ENCODE data around the gene OR2G2. TPM values are rescaled to one million over a fixed set of nuclear protein-coding genes. Genes with fewer than 3 reads are reported as not detected.

The OR2G2 gene
- total and polyA plus RNA-seq, 2 of the 8 experiments (the other 6 are each of a cell fraction or from before 2014, with no cell fraction given) = not detected

DNA sequence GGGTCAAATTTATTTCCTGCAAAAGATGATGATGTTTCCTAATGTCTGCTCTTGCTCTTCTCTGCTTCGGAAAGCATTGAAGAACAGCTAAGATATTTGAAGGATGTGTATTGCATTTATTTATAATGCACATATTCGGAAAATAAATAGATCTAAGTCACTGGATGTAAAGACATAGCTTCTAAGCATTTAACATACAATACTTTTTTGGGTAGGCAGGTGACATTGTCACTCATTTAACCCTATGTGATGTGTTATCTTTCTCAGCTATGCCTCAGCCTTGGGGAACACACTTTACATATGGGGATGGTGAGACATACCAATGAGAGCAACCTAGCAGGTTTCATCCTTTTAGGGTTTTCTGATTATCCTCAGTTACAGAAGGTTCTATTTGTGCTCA is at the start of gene OR2G2 (continued):
- TF ChIP-seq, protein P1, sequence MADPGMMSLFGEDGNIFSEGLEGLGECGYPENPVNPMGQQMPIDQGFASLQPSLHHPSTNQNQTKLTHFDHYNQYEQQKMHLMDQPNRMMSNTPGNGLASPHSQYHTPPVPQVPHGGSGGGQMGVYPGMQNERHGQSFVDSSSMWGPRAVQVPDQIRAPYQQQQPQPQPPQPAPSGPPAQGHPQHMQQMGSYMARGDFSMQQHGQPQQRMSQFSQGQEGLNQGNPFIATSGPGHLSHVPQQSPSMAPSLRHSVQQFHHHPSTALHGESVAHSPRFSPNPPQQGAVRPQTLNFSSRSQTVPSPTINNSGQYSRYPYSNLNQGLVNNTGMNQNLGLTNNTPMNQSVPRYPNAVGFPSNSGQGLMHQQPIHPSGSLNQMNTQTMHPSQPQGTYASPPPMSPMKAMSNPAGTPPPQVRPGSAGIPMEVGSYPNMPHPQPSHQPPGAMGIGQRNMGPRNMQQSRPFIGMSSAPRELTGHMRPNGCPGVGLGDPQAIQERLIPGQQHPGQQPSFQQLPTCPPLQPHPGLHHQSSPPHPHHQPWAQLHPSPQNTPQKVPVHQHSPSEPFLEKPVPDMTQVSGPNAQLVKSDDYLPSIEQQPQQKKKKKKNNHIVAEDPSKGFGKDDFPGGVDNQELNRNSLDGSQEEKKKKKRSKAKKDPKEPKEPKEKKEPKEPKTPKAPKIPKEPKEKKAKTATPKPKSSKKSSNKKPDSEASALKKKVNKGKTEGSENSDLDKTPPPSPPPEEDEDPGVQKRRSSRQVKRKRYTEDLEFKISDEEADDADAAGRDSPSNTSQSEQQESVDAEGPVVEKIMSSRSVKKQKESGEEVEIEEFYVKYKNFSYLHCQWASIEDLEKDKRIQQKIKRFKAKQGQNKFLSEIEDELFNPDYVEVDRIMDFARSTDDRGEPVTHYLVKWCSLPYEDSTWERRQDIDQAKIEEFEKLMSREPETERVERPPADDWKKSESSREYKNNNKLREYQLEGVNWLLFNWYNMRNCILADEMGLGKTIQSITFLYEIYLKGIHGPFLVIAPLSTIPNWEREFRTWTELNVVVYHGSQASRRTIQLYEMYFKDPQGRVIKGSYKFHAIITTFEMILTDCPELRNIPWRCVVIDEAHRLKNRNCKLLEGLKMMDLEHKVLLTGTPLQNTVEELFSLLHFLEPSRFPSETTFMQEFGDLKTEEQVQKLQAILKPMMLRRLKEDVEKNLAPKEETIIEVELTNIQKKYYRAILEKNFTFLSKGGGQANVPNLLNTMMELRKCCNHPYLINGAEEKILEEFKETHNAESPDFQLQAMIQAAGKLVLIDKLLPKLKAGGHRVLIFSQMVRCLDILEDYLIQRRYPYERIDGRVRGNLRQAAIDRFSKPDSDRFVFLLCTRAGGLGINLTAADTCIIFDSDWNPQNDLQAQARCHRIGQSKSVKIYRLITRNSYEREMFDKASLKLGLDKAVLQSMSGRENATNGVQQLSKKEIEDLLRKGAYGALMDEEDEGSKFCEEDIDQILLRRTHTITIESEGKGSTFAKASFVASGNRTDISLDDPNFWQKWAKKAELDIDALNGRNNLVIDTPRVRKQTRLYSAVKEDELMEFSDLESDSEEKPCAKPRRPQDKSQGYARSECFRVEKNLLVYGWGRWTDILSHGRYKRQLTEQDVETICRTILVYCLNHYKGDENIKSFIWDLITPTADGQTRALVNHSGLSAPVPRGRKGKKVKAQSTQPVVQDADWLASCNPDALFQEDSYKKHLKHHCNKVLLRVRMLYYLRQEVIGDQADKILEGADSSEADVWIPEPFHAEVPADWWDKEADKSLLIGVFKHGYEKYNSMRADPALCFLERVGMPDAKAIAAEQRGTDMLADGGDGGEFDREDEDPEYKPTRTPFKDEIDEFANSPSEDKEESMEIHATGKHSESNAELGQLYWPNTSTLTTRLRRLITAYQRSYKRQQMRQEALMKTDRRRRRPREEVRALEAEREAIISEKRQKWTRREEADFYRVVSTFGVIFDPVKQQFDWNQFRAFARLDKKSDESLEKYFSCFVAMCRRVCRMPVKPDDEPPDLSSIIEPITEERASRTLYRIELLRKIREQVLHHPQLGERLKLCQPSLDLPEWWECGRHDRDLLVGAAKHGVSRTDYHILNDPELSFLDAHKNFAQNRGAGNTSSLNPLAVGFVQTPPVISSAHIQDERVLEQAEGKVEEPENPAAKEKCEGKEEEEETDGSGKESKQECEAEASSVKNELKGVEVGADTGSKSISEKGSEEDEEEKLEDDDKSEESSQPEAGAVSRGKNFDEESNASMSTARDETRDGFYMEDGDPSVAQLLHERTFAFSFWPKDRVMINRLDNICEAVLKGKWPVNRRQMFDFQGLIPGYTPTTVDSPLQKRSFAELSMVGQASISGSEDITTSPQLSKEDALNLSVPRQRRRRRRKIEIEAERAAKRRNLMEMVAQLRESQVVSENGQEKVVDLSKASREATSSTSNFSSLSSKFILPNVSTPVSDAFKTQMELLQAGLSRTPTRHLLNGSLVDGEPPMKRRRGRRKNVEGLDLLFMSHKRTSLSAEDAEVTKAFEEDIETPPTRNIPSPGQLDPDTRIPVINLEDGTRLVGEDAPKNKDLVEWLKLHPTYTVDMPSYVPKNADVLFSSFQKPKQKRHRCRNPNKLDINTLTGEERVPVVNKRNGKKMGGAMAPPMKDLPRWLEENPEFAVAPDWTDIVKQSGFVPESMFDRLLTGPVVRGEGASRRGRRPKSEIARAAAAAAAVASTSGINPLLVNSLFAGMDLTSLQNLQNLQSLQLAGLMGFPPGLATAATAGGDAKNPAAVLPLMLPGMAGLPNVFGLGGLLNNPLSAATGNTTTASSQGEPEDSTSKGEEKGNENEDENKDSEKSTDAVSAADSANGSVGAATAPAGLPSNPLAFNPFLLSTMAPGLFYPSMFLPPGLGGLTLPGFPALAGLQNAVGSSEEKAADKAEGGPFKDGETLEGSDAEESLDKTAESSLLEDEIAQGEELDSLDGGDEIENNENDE (IDR thresholded peaks at IDR 0.05; ENCODE audit: insufficient replicate concordance, low read length) = no peak
- no peak for TF ChIP-seq POLR2AphosphoS5 (IDR thresholded peaks at IDR 0.05; ENCODE audit: low read depth, low read length)
- TF ChIP-seq GTF2F1 (IDR thresholded peaks at IDR 0.05; ENCODE audit: borderline replicate concordance, low read depth, low read length) = no peak
- no peak for TF ChIP-seq RAD21 (IDR thresholded peaks at IDR 0.05 in 1 of 2, conservative IDR thresholded peaks at IDR 0.05 in 1 of 2; ENCODE audit: low read depth in 2 of 2, low read length in 2 of 2)
- no peak for TF ChIP-seq CEBPB (IDR thresholded peaks at IDR 0.05; ENCODE audit: low read depth, low read length)
- no peak for TF ChIP-seq SIN3A (conservative IDR thresholded peaks at IDR 0.05 in 1 of 2, IDR thresholded peaks at IDR 0.05 in 1 of 2; ENCODE audit: low read depth in 1 of 2, low read length in 2 of 2)
- no peak for TF ChIP-seq EGR1 (IDR thresholded peaks at IDR 0.05; ENCODE audit: borderline replicate concordance, low read depth, low read length)
- no peak for TF ChIP-seq TCF12 (IDR thresholded peaks at IDR 0.05; ENCODE audit: low read depth, low read length)
- no peak for TF ChIP-seq BRCA1 (IDR thresholded peaks at IDR 0.05; ENCODE audit: low read depth, low read length)
- no peak for TF ChIP-seq SIRT6 (IDR thresholded peaks at IDR 0.05; ENCODE audit: low read length)
- TF ChIP-seq, protein P2, sequence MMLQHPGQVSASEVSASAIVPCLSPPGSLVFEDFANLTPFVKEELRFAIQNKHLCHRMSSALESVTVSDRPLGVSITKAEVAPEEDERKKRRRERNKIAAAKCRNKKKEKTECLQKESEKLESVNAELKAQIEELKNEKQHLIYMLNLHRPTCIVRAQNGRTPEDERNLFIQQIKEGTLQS (IDR thresholded peaks at IDR 0.05; ENCODE audit: insufficient read depth, low read depth, low read length) = no peak
